ENCODE data around the gene SDK2.

Gene SDK2

GRCh38 chr17:73293031-73293430 is 351.2 kb downstream of the SDK2 start:
- no peak for DNase-seq (ENCODE audit: extremely low read depth in 1 of 2, low read depth in 1 of 2)

- no peak for DNase-seq (ENCODE audit: extremely low read depth in 1 of 2, low read depth in 1 of 2)
These were observed 352.2 kb downstream of the SDK2 start for GRCh38 chr17:73292031-73292531.

- no peak for DNase-seq (ENCODE audit: extremely low read depth in 1 of 2, low read depth in 1 of 2)
These were observed 352.9 kb downstream of the SDK2 start for GRCh38 chr17:73291260-73291801.

- no peak for DNase-seq (ENCODE audit: extremely low read depth in 1 of 2, low read depth in 1 of 2)
These were observed 353.6 kb downstream of the SDK2 start for GRCh38 chr17:73290399-73291259.

- no peak for DNase-seq (ENCODE audit: extremely low read depth in 1 of 2, low read depth in 1 of 2)
These were observed 354.5 kb downstream of the SDK2 start for GRCh38 chr17:73289549-73290254.

- no peak for DNase-seq (ENCODE audit: extremely low read depth in 1 of 2, low read depth in 1 of 2)
These were observed 355.5 kb downstream of the SDK2 start for GRCh38 chr17:73288534-73289302.

- DNase-seq (ENCODE audit: extremely low read depth in 1 of 2, low read depth in 1 of 2) = no peak
These were observed 357.4 kb downstream of the SDK2 start for GRCh38 chr17:73286863-73287296.

- no peak for DNase-seq (ENCODE audit: extremely low read depth in 1 of 2, low read depth in 1 of 2)
These were observed 358.1 kb downstream of the SDK2 start for GRCh38 chr17:73285916-73286862.

GRCh38 chr17:73285603-73285908 is 358.7 kb downstream of the SDK2 start:
- DNase-seq (ENCODE audit: extremely low read depth in 1 of 2, low read depth in 1 of 2) = no peak

- no peak for DNase-seq (ENCODE audit: extremely low read depth in 1 of 2, low read depth in 1 of 2)
These were observed 359.2 kb downstream of the SDK2 start for GRCh38 chr17:73284906-73285602.

Data from stimulated activated CD8-positive, alpha-beta memory T cell treated with anti-CD3 and anti-CD28 coated beads, Interleukin-7, amount 100 ng/mL, for 48 hours (primary cell).